CD4-positive, alpha-beta T cell (primary cell): Measurements from ENCODE around the gene BTN3A1. TPM values are rescaled to one million over a fixed set of nuclear protein-coding genes. Genes with fewer than 3 reads are reported as not detected.

Experiments used
- ATAC-seq: fragments of 200-7000 bp; cut with Tn5 transposase; one replicate; pipeline ENCODE4 v1.10.0; 2022; ENCODE audit warnings: mild to moderate bottlenecking; ENCODE audit not compliant: poor library complexity
- CTCF ChIA-PET: fragments of 350-600 bp; sonication (Branson Sonifier 250); formaldehyde crosslinking; loops from one replicate; lab custom pipeline; 2021; ENCODE audit warnings: antibody characterized with exemption, inconsistent platforms; lab: Charles Lee
- POLR2A ChIA-PET: fragments of 350-600 bp; sonication (Branson Sonifier 250); formaldehyde crosslinking; loops from one replicate; lab custom pipeline; 2021; ENCODE audit warnings: antibody characterized with exemption, inconsistent platforms; lab: Charles Lee
- DNase-seq, 14 experiments: peaks; one replicate each; pipeline ENCODE4 v3.0.0-alpha.2; 2013 to 2020; ENCODE audit warnings: mixed read lengths in 2 of 14
- H3K27ac ChIP-seq, 2 donors: one replicate each; pipeline versions ENCODE4 v1.5.1 to v1.7.0; 2013; ENCODE audit warnings: low read length in 2 of 2, low read depth in 1 of 2, mild to moderate bottlenecking in 1 of 2
- H3K27me3 ChIP-seq, 2 experiments: 1 replicate in 1 of 2; 2 replicates in 1 of 2; pipeline versions ENCODE4 v1.6.1 to v1.7.0; 2013; ENCODE audit warnings: low read length in 2 of 2, control low read depth in 1 of 2, mild to moderate bottlenecking in 1 of 2, moderate library complexity in 1 of 2; ENCODE audit not compliant: insufficient read depth in 2 of 2, control insufficient read depth in 1 of 2
- H3K36me3 ChIP-seq: one replicate; pipeline ENCODE4 v1.6.1; 2013; ENCODE audit warnings: low read length, control low read depth; ENCODE audit not compliant: insufficient read depth
- H3K4me1 ChIP-seq: one replicate; pipeline ENCODE4 v1.6.1; 2013; ENCODE audit warnings: low read length, control low read depth; ENCODE audit not compliant: insufficient read depth
- H3K4me3 ChIP-seq: one replicate; pipeline ENCODE4 v1.5.1; 2013; ENCODE audit warnings: mild to moderate bottlenecking, low read length, moderate library complexity
- H3K9me3 ChIP-seq, 2 experiments: 1 replicate in 1 of 2; 2 replicates in 1 of 2; pipeline versions ENCODE4 v1.6.1 to v1.7.0; 2013; ENCODE audit warnings: low read length in 2 of 2, mild to moderate bottlenecking in 2 of 2, control low read depth in 1 of 2, moderate library complexity in 1 of 2; ENCODE audit not compliant: control insufficient read depth in 1 of 2, insufficient read depth in 1 of 2
- H3K27ac Mint-ChIP-seq: one replicate; pipeline ENCODE4 v1.8.0; 2020; ENCODE audit warnings: mixed read lengths
- H3K27me3 Mint-ChIP-seq: one replicate; pipeline ENCODE4 v1.8.0; 2021; ENCODE audit warnings: mixed read lengths
- H3K36me3 Mint-ChIP-seq: one replicate; pipeline ENCODE4 v1.8.0; 2021; ENCODE audit warnings: low read depth, mixed read lengths
- H3K4me1 Mint-ChIP-seq: one replicate; pipeline ENCODE4 v1.8.0; 2021; ENCODE audit warnings: low read depth, mixed read lengths
- H3K4me3 Mint-ChIP-seq: one replicate; pipeline ENCODE4 v1.8.0; 2020; ENCODE audit warnings: mild to moderate bottlenecking, mixed read lengths
- H3K9me3 Mint-ChIP-seq: one replicate; pipeline ENCODE4 v1.8.0; 2020; ENCODE audit warnings: mixed read lengths
- CTCF ChIP-seq: fragments of 200-600 bp; IDR thresholded peaks from one replicate; pipeline ENCODE4 v1.8.0; 2022; ENCODE audit warnings: antibody characterized with exemption, mild to moderate bottlenecking
- intact Hi-C, 2 experiments: fragments of 100-400 bp; cut with DNase I in 1 of 2; cut with micrococcal nuclease in 1 of 2; formaldehyde crosslinking; loops; one replicate each; pipeline versions ENCODE4 v1.15.1 to v1.9.0; 2023 to 2025; cut with DNase I, micrococcal nuclease
- polyA plus RNA-seq, 2 donors: library from polyadenylated mRNA; unstranded; fragments of 120-200 nt; gene quantifications; one replicate each; pipeline ENCODE4 v1.2.1, GENCODE V29; 2013
- total RNA-seq, 174 experiments: library from RNA in 2 of 174; stranded (reverse) in 2 of 174; gene quantifications; one replicate each; pipeline ENCODE4 v1.2.3 and lab custom pipeline; 2021 to 2026

Gene BTN3A1
- total RNA-seq, result 100 to 1,000 TPM; 109 TPM
- 179 TPM for polyA plus RNA-seq (2013, experiment 1 of 2)
- 190 TPM for polyA plus RNA-seq (2013, experiment 2 of 2)
- 15.9 to 777 (median 260) reads per million in 172 experiments for total RNA-seq (lab: John Stamatoyannopoulos, UW)

GRCh38 chr6:26401987-26402658 lies at the start of gene BTN3A1:
Gene BTN3A1 (plus strand): TSS chr6:26402275. CDS start chr6:26405564, 3,289 bp downstream.
- Histone ChIP-seq H3K27me3 (no peaks in the 10 kb centered on the region), H3K36me3 (peaks cover 24% of the 10 kb centered on the region), H3K4me3 (peak within 1 kb of the TSS; percentile 77), H3K9me3 (no peaks in the 10 kb centered on the region), H3K27ac (peak within 1 kb of the TSS; percentile 80 to 87), H3K4me1 (peaks cover 51% of the 10 kb centered on the region)
- H3K9me3 Mint-ChIP-seq, result no peaks in the 10 kb centered on the region
- DNase-seq, result peak; percentile 27 to 90 (median 43)
- peak within 1 kb of the TSS; percentile 97 for H3K4me3 Mint-ChIP-seq
- POLR2A ChIA-PET, result interaction anchor here (1.7 to 1.8 kb wide), 2 partner anchors 72 to 80 kb away, joined by 6 read pairs; no protein-coding TSS in a partner anchor
- peaks cover 53% of the 10 kb centered on the region for H3K4me1 Mint-ChIP-seq
- TF ChIP-seq CTCF, result no peak
- ATAC-seq, result peak; percentile 89
- peaks cover 47% of the 10 kb centered on the region for H3K36me3 Mint-ChIP-seq
- intact Hi-C loops, result loop anchor here (1.0 to 10.0 kb wide), 10 partner anchors 19 to 1535 kb away; partner anchors contain the start of genes BTN3A2 (in 2 of the 2), BTN2A1 (in 1 of the 2), BTN2A2 (in 1 of the 2) and BTN3A3 (in 1 of the 2)
- no peaks in the 10 kb centered on the region for H3K27me3 Mint-ChIP-seq
- peak within 1 kb of the TSS; percentile 98 for H3K27ac Mint-ChIP-seq
- CTCF ChIA-PET, result interaction anchor here (1.6 kb wide), 1 partner anchor 61 kb away, joined by 5 read pairs; no protein-coding TSS in a partner anchor

- POLR2A ChIA-PET, result no interaction called here
- no peak for DNase-seq
- CTCF ChIA-PET, result interaction anchor here (0.6 kb wide), 1 partner anchor 158 kb away, joined by 4 read pairs; no protein-coding TSS in a partner anchor
- H3K27ac ChIP-seq, result no peak overlapping the region
- H3K4me3 ChIP-seq, result no peak overlapping the region
- Mint-ChIP-seq H3K4me3 (no peak overlapping the region), H3K27ac (no peak overlapping the region), H3K36me3 (no peaks in the 10 kb centered on the region), H3K27me3 (no peaks in the 10 kb centered on the region), H3K9me3 (no peaks in the 10 kb centered on the region), H3K4me1 (no peaks in the 10 kb centered on the region)
- H3K36me3 ChIP-seq, result no peaks in the 10 kb centered on the region
- no peaks in the 10 kb centered on the region for H3K9me3 ChIP-seq
- no peaks in the 10 kb centered on the region for H3K4me1 ChIP-seq
- H3K27me3 ChIP-seq, result no peaks in the 10 kb centered on the region
- no peak for ATAC-seq
- no peak for TF ChIP-seq CTCF
- intact Hi-C loops, result loop anchor here in 1 of 2 experiments (5.0 kb wide), 1 partner anchor 40 kb away; no protein-coding TSS in a partner anchor
Measured at GRCh38 chr6:26352315-26352714, 49.8 kb upstream of the BTN3A1 start.

- Histone ChIP-seq H3K4me3 (no peak overlapping the region), H3K27ac (no peak overlapping the region), H3K36me3 (no peaks in the 10 kb centered on the region), H3K9me3 (no peaks in the 10 kb centered on the region), H3K4me1 (peaks cover 4% of the 10 kb centered on the region), H3K27me3 (no peaks in the 10 kb centered on the region)
- POLR2A ChIA-PET, result no interaction called here
- intact Hi-C loops, result loop anchor here in 1 of 2 experiments (5.0 kb wide), 1 partner anchor 38 kb away; no protein-coding TSS in a partner anchor
- ATAC-seq (no peak), DNase-seq (no peak)
- Mint-ChIP-seq H3K27ac (no peak overlapping the region), H3K4me1 (peaks cover 4% of the 10 kb centered on the region), H3K9me3 (no peaks in the 10 kb centered on the region), H3K36me3 (no peaks in the 10 kb centered on the region), H3K4me3 (no peak overlapping the region), H3K27me3 (no peaks in the 10 kb centered on the region)
- TF ChIP-seq CTCF, result no peak
- CTCF ChIA-PET, result interaction anchor here (1.6 kb wide), 1 partner anchor 12 kb away, joined by 5 read pairs; no protein-coding TSS in a partner anchor
Measured at GRCh38 chr6:26354162-26354561, 47.9 kb upstream of the BTN3A1 start.
